Astrocyte of the hippocampus (primary cell): ENCODE data around the gene HOXA3.

Source experiments
- DNase-seq: peaks from one replicate; pipeline ENCODE4 v3.0.0; 2011; ENCODE audit warnings: low read depth, low spot score

HOXA3 gene

DNA sequence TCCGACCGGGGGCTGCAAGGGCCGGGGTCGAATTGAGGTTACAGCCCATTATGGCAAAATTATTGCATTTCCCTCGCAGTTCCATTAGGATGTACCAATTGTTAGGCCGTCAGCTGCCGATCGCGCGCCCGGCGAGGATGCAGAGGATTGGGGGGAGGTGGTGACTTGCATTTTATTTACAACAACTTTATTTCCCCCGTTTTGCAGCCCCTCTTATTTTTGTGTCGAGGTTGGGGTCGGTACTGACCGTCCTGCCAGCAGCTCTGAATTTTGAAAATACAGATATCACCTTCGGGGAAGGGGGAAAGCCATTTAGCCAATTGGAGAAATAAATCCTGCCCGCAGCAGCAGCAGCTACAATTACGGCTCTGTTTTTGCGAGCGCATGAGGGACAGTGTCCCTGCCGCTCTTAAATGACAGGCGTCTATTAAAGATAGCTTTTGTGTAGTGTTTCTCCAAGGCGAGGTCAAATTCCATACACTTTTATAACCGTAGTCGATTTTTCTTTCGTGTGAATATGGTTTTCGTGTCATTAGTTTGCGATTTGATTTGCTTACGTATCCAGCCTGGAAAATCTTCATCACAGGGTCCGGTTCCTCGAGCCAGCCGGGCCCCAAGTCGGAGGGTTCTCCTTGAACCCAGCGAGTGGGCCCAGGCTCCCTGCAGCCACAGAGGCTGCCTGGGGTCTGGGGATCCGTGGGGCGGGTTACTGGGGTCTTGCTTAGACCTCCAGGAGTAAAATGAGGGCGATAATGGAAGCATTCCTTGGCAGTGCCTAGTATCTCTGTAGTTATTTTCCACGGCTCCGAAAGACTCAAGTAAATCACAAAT, 8.2 kb downstream of the HOXA3 start:
- no peak for DNase-seq

DNA sequence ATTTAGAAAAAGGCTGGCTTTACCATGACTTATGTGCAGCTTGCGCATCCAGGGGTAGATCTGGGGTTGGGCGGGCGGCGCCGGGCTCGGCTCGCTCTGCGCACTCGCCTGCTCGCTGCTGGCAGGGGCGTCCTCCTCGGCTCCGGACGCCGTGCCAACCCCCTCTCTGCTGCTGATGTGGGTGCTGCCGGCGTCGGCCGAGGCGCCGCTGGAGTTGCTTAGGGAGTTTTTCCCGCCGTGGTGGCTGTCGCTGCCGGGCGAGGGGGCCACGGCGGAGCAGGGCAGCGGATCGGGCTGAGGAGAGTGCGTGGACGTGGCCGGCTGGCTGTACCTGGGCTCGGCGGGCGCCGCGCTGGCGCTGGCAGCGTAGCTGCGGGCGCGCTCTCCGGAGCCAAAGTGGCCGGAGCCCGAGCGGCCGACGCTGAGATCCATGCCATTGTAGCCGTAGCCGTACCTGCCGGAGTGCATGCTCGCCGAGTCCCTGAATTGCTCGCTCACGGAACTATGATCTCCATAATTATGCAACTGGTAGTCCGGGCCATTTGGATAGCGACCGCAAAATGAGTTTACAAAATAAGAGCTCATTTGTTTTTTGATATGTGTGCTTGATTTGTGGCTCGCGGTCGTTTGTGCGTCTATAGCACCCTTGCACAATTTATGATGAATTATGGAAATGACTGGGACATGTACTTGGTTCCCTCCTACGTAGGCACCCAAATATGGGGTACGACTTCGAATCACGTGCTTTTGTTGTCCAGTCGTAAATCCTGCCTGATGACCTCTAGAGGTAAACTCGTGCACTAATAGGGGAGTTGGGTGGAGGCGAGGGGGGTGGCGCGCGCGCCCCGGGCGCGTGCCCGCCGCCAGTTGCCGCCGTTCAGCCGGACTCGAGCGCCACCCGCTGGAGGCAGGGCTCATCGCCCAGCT, 9.1 kb downstream of the HOXA3 start, which contains the start of gene HOXA5:
HOXA5 (minus strand) TSS at position 659 of the 927 bp plus-strand sequence; CDS start at position 585, 74 bp downstream.
- DNase-seq, result peak; percentile 36

DNA sequence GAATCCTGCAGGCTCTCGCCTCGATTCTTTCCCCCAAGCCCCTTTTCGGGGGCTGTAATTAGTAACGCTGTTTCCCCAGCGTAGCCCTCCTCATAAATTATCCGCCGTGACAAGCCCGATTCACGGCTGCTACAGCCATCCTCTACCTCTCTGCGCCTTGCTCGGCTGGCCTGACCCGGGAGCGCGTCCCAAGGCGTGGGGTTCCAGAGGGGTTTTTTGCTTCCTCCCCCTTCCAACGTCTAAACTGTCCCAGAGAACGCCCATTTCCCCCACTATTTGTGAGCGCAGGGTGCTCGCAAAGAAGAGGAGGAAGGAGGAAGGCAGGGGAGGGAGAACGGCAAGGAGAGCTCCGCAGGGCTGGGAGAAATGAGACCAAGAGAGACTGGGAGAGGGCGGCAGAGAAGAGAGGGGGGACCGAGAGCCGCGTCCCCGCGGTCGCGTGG, 9.8 kb downstream of the HOXA3 start:
- no peak for DNase-seq

DNA sequence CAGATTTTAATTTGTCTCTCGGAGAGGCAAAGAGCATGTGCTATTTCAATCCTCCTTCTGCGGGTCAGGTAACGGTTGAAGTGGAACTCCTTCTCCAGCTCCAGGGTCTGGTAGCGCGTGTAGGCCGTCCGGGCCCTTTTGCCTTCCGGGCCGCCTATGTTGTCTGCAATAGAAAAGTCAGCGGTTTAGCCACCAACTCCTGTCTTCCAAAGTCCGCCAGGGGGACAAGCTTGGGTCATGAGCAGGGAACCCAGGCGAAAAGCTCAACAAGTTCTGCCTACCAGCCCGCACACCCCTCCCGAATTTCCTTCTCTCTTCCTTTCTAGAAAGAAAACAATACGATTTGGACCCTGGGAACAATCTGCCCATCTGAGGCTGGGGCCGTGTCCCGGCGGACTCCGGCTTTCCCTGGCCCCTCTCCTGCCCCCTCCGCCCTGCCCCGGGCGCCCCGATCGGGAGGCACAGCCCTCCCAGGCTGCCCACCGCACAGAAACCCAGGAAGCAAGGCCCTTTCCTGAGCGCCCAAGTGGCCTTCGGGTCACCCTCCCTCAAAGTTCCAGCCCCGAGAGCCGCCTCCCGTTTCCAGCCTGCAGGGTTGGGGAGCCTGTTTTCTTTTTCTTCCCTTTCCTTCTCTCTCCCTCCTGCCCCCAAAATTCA, 10.3 kb downstream of the HOXA3 start:
- no peak for DNase-seq

DNA sequence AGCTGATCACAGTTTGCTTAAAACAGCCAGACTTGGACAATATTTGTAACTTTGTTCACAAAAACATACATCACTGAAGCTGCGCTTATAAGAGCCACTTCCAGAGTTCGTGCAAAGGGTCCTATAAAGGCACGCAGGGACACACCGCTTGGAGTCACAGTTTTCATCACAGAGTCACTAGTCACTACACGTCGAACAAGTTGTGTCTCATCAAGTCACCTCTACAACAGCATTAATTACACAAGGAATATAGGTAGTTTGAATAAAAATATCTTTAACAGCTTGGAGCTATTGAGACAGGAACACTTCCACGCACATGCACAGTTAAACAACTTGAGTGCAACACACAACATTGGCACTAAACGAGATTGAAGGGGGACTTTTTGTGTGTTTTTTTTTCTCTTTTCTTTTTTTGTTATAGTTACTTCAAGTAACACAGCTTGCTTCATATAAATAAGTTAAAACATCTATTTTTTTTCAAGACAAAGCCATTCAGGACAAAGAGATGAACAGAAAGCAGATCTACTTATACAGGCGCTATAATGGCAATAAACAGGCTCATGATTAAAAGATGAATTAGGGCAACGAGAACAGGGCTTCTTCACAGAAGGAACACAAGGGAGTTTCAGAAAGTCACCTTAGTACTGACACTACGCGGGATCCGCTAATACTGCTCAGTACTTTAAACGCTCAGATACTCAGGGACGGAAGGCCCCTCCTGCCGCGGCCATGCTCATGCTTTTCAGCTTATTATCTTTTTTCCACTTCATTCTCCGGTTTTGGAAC, 11.1 kb downstream of the HOXA3 start:
- no peak for DNase-seq

DNA sequence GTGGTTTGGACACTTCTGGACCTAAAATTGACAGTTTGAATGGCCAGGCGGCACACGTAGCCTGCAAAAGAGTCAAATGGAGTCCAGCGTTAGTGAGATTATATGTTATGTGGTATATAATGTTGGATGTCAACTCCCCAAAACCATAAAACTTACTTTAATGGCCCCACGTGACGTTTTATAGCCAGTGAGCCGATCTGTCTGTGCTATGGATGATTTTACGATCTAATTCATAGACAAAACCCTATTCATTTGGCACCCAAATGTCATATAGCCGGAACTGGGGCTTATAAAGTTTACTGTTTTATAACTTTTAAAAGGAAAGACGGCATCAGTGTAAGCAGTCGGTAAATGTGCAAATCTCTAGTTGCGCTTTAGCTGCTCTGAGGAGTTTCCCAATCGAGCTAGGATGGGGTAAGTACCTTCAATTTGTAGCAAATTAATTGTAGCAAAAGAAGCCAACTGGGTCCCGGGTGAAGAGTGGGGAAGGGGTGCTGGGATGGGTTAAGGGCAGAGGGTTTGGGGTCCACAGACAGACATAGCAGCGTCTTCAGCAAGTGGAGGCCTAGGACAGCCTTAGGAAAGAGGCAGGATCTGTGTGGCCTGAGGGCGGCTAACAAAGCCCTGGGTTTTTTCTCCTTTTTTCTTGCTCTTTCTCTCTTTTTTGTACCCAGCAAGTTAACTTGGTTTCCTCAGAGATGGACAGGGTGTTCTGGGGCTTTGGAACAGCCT, 12.1 kb downstream of the HOXA3 start:
- DNase-seq, result no peak

DNA sequence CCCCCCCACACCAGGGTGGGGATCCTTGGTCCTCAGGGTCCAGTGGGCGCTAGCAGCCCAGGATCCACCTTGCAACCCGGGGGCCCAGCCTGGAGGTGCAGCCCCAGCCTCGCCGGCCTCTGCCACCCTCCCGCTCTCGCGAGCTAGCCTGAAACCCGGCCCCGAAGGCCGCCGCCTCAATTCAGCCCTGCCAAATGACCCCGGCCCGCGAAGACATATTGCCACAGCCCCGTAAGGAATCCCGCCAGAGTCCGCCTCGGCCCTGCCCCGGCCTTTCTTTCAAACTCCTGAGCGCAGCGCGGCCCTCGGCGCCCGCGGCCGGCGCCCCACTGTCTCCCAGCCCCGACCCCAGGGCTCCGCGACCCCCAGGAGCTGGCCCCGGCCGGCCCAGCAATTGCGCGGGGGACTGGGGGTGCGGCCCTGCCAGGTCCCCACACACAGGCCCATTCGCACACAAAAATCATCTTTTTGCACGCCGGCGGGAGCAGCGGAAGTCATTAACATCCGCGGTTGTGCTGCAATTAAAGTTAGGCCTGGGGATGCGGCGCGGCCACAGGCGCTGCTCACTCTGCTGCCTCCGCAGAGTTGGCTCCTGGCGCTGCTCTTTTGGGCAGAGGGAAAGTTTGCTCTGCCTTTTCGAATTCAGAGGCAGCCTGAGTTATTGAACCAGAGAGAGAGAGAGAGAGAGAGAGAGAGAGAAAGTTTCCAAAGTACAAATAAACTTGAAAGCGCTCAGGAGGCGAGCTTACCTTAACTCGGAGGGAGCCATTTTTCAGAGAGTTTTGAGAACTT, 12.9 kb downstream of the HOXA3 start:
- no peak for DNase-seq

DNA sequence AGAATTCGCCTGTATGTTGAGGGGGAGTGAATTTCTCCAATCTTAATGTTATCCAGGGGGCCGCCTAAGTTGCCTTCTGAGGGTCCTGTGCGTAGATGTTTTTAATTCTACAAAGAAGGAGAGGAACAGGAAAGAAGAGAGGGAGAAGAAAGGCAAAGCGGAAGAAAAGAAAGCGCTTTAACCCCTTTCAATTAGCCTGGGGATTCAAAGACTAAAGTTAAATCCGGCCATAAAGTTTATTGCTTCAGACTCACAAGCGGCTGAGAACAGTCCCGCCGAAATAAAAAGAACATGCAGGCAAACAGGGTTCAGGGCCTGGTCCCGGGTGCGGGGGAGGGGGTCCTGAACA, 13.4 kb downstream of the HOXA3 start:
- no peak for DNase-seq

DNA sequence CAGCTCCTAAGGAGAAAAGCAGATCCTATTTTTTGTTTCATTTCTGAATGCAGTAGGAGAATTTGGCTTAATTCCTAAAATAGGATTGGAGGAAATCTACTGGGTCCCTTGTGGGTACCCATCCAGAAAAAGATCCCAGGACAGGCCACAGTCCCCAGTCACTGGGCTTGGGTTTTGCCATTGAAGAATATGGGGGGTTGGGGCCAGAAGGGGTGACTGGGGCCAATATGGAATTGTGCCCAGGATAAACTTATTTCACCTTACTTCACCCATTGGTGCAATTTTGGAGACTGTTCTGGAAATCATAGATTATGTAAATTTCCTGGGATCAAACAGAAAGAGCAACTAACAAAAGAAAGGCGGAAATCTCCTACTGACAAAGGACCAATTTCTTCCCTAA, 13.9 kb downstream of the HOXA3 start:
- DNase-seq, result no peak

DNA sequence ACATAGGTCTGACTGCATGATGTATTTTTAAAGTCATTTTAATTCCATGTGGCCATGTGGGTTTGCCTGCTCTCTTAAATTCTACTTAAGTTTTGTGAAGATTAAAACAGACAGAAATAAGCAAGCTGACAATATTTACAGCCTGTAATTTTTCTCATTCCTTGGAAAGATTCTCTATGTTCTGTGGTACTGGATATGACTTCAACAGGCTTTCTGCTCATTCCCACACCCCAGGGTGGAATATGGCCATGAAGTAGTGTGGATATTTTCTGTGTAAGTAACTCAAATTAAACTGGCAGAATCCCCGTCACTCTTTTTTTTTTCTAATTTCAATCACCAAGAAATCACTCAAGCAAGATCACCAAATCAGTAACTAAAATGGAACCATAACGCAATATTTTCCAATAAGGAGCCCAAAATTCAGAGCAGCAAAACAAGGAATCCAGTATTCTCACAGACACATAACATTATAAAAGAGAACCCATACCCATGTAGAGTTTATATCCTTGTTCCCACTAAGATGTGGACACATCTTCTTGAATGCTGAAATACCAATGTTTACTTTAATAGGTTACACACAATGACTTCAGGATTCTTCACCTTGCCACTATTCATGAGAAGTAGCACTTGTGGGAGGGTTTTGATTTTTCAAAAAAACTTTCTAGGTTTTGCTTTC, 14.6 kb downstream of the HOXA3 start:
- no peak for DNase-seq

DNA sequence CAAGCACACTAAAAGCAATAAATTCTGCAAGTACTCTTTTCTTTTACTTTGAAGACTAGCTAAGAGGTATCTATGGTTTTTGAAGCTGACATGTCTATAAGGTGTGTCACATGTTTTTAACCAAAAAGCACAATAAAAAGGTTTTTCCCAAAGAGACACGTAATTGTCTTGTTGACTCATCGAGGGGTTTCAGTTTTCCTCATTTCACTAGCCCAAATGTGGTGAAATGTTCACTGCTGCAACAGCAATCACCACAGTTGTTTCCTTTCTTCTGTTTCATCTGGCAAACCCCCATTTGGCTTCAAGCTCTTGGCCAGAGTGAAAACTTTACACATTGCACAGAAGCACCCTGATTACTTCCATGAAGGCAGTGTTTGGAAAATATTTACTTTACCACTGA, 18.0 kb downstream of the HOXA3 start:
- DNase-seq, result peak; percentile 37

DNA sequence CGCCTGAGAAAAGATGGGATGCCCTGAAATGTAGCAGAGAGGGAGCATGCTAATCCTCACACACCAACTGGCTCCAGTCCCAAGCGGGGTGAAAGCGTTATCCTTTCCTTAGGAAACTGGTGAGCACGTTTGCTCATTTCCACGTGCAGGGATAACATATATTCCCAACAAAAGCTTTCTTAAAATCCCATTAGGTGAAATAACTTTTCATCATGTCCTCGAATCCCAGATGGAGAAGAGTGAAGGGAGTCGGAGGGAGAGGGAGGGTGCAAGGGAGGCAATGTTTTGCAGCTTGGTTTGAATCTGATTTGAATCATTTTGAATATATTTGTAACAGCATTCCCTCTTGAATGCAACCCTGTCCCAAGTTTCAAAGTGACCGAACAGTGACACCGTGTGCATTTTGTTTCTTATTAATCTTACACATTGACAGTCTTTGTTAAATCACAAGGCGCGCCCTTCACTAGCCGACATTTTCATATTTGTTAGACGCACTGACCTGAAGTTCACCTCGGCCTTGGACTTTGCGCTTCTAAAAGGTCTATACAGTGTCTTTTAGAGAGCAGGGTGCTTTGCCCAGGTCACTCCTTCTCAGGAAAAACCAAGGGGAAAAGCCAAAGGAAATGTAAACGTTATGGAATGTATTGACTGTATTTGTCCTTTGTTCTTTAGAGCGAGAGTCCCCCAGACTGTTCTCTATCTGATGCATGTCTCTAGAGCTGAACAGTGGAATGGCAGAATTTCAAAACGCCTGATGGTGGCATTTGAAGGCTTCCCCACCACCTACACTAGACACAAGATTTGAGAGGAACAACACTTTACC, 18.8 kb downstream of the HOXA3 start:
- no peak for DNase-seq

DNA sequence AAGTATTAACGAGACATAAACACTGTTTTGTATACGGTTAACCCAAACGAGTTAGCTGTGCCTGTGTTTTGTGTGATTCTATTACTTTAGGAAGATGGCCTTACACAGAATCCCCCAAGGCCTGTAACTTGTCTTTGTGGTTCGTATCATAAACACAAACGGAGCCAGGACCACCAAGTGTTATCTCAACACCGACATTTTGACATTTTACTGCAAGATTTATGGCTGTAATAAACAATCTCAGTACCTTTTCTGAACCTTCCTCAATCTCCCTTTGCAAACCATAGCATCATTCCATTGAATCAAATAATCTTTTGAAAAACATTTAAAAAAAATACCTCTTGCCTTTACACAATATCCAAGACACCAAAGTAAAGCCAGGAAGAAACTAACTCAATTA, 19.4 kb downstream of the HOXA3 start:
- DNase-seq, result no peak

DNA sequence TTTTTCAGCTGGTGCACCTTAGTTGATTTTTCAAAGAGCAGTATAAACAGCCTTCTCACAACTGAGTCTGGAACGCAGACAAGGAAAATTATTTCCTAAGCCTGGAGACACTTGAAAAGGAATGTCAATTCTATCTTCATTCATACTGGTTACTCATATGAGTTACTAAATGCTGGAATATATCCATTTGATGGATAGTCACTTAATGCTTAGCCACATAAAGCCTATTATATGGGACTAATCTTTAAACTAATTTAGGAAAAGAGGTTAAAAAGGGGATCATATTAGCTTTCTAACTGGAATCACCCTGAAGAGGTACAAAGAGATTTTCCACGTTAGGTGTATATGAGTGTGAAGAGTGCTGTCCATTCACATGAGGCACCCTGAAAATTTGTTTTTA, 20.2 kb downstream of the HOXA3 start:
- no peak for DNase-seq

DNA sequence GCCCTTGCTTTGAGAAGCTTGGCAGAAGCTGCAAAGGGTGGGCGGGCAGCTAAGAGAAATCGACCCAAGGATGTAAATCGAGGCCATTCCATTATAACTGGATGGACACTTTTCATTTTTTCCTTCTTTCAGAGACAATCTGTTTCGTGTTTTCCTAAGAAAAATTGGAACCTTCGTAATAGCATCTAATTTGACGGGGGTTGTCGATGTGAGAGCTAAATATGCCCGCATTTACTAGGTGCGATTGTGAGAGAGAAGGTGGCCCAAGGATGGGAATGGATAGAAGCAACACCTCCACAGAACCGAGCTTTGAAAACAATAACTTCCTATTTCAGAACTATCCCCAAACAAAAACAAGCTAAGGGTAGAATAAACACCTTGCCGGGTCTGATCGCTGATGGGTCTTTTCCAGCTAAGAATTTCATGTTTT, 21.0 kb downstream of the HOXA3 start:
- no peak for DNase-seq

DNA sequence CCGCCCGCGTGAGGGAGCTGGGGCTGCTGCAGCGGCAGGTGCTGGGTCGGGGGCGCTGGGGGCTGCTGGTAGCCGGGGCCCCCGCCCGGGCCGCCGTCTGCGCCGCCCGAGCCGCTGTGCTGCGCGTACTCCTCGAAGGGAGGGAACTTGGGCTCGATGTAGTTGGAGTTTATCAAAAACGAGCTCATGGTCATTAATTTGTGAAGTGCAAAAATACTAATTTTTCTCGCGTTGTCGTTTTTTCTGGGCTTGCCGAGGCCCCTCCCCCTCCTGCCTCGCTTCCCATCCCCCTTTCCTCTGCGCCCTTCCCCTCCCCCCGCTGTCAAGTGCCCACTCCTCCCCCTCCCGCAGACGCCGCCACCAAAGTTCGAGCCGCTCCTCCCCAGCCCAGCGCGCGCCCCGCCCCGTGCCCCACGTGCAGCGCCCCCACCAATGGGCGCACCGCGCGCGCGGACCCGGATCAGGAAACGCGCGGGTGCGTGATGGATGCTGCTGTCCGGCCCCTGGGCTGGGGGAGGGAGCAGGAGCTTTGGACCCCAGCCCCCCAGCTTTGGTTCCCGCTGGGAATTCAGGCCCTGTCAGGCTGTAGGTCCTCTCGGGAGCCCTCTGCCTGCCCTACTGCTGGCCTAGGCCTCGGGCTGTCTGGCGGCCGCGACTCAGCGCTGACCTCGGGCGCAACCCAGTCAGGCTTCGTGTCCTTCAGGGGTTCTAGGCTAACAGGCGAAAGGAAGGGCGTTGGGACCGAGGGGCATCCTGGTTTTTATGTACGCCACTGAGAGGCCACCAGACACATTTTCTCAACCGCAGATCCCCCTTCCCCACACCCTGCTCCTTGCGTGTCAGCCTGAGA, 21.6 kb downstream of the HOXA3 start, which contains the start of gene HOXA4:
HOXA4 (minus strand) TSS at position 218 of the 850 bp plus-strand sequence; CDS start at position 194, 24 bp downstream.
- peak; percentile 52 for DNase-seq
